CD4-positive, alpha-beta T cell treated with Interleukin-15 for 4 hours (primary cell): ENCODE data around the gene CEBPG.

Experiments used
- DNase-seq: peaks from one replicate; pipeline ENCODE4 v3.0.0-alpha.2; 2020; ENCODE audit warnings: low spot score

The CEBPG gene

GRCh38 chr19:33407140-33407551 lies 33.6 kb downstream of the CEBPG start:
- DNase-seq: no peak

GRCh38 chr19:33407716-33408115 lies 34.2 kb downstream of the CEBPG start:
- DNase-seq: no peak

- DNase-seq: no peak
Measured at GRCh38 chr19:33408116-33408515, 34.6 kb downstream of the CEBPG start.

GRCh38 chr19:33408538-33409434 lies 35.3 kb downstream of the CEBPG start:
- DNase-seq: no peak

GRCh38 chr19:33409906-33410685 lies 36.6 kb downstream of the CEBPG start:
- no peak for DNase-seq

GRCh38 chr19:33410915-33411401 lies 37.4 kb downstream of the CEBPG start:
- DNase-seq: no peak

GRCh38 chr19:33411621-33412180 lies 38.2 kb downstream of the CEBPG start:
- DNase-seq: no peak

GRCh38 chr19:33412601-33413425 lies 39.3 kb downstream of the CEBPG start:
- no peak for DNase-seq

- DNase-seq: no peak
Measured at GRCh38 chr19:33413426-33413725, 39.9 kb downstream of the CEBPG start.

GRCh38 chr19:33413868-33414666 lies 40.6 kb downstream of the CEBPG start:
- no peak for DNase-seq

- no peak for DNase-seq
Measured at GRCh38 chr19:33414667-33415605, 41.4 kb downstream of the CEBPG start.

GRCh38 chr19:33416307-33417215 lies 43.1 kb downstream of the CEBPG start:
- peak; percentile 65 for DNase-seq

GRCh38 chr19:33417751-33418150 lies 44.2 kb downstream of the CEBPG start:
- DNase-seq: no peak

- DNase-seq: no peak
Measured at GRCh38 chr19:33418461-33418860, 45.0 kb downstream of the CEBPG start.

GRCh38 chr19:33418871-33419787 lies 45.6 kb downstream of the CEBPG start:
- DNase-seq: no peak

GRCh38 chr19:33419788-33420130 lies 46.2 kb downstream of the CEBPG start:
- DNase-seq: no peak

GRCh38 chr19:33420821-33421220 lies 47.3 kb downstream of the CEBPG start:
- no peak for DNase-seq

GRCh38 chr19:33421368-33421767 lies 47.9 kb downstream of the CEBPG start:
- no peak for DNase-seq
